HEK293 (cell line): ENCODE measurements around the gene BMP6.

ENCODE experiments used
- CTCF ChIA-PET: fragments of 350-600 bp; formaldehyde crosslinking; extraction: SDS; loops from one replicate; lab custom pipeline; 2021; ENCODE audit warnings: antibody characterized with exemption; lab: Yijun Ruan, JAX
- POLR2A ChIA-PET: fragments of 300-600 bp; formaldehyde crosslinking; extraction: SDS; loops from one replicate; lab custom pipeline; 2020; ENCODE audit warnings: antibody characterized with exemption, inconsistent platforms; lab: Yijun Ruan, JAX
- H3K27ac ChIP-seq: fragments of 200-500 bp; sonication (Bioruptor generic); 2 replicates; pipeline ENCODE4 v1.5.1; 2014; ENCODE audit warnings: low read depth, low read length, control low read depth, inconsistent platforms; ENCODE audit errors: extremely low read depth
- H3K36me3 ChIP-seq, 2 experiments: fragments of 200-500 bp in 1 of 2; sonication (Bioruptor generic) in 1 of 2; 1 replicate in 1 of 2; 2 replicates in 1 of 2; pipeline ENCODE4 v1.5.1; 2014 to 2017; ENCODE audit warnings: inconsistent platforms in 2 of 2, low read length in 2 of 2; ENCODE audit not compliant: control insufficient read depth in 2 of 2, insufficient read depth in 1 of 2
- H3K4me1 ChIP-seq: fragments of 200-500 bp; sonication (Bioruptor generic); 2 replicates; pipeline ENCODE4 v1.5.1; 2014; ENCODE audit warnings: mild to moderate bottlenecking, low read length, inconsistent platforms; ENCODE audit not compliant: control insufficient read depth, insufficient read depth
- H3K4me3 ChIP-seq: 2 replicates; pipeline ENCODE4 v1.5.1; 2011; ENCODE audit warnings: low read depth, mild to moderate bottlenecking, control low read depth, low read length, moderate library complexity
- H3K9me3 ChIP-seq: fragments of 200-500 bp; sonication (Bioruptor generic); 2 replicates; pipeline ENCODE4 v1.5.1; 2014; ENCODE audit warnings: low read depth, low read length, inconsistent platforms; ENCODE audit not compliant: control insufficient read depth, insufficient read depth
- FEZF1 ChIP-seq: fragments of 450-650 bp; formaldehyde crosslinking; IDR thresholded peaks from 2 replicates; pipeline ENCODE4 v1.5.1; 2016; ENCODE audit warnings: missing biosample characterization, missing genetic modification characterization
- GLIS1 ChIP-seq: fragments of 450-650 bp; formaldehyde crosslinking; IDR thresholded peaks from 2 replicates; pipeline ENCODE4 v1.5.1; 2016; ENCODE audit warnings: missing biosample characterization, missing genetic modification characterization
- SCRT1 ChIP-seq: fragments of 450-650 bp; formaldehyde crosslinking; IDR thresholded peaks from 2 replicates; pipeline ENCODE4 v1.5.1; 2016; ENCODE audit warnings: missing biosample characterization, missing genetic modification characterization, borderline replicate concordance
- SCRT2 ChIP-seq: fragments of 450-650 bp; formaldehyde crosslinking; IDR thresholded peaks from 2 replicates; pipeline ENCODE4 v1.5.1; 2016; ENCODE audit warnings: missing biosample characterization, missing genetic modification characterization
- WT1 ChIP-seq: fragments of 450-650 bp; formaldehyde crosslinking; IDR thresholded peaks from 2 replicates; pipeline ENCODE4 v1.5.1; 2016; ENCODE audit warnings: missing biosample characterization, missing genetic modification characterization
- ZEB2 ChIP-seq: fragments of 450-650 bp; formaldehyde crosslinking; IDR thresholded peaks from 2 replicates; pipeline ENCODE4 v1.5.1; 2016; ENCODE audit warnings: missing biosample characterization, missing genetic modification characterization
- ZFHX2 ChIP-seq: fragments of 450-650 bp; formaldehyde crosslinking; conservative IDR thresholded peaks from 2 replicates; pipeline ENCODE4 v1.5.1; 2016; ENCODE audit warnings: missing biosample characterization, missing genetic modification characterization
- ZNF214 ChIP-seq: fragments of 450-650 bp; formaldehyde crosslinking; IDR thresholded peaks from 2 replicates; pipeline ENCODE4 v1.5.1; 2017; ENCODE audit warnings: missing biosample characterization, mild to moderate bottlenecking, missing genetic modification characterization, borderline replicate concordance
- ZNF24 ChIP-seq: fragments of 450-650 bp; formaldehyde crosslinking; IDR thresholded peaks from 2 replicates; pipeline ENCODE4 v1.5.1; 2016; ENCODE audit warnings: missing biosample characterization, missing genetic modification characterization
- ZNF549 ChIP-seq: fragments of 450-650 bp; IDR thresholded peaks from 2 replicates; pipeline ENCODE4 v1.5.1; 2018; ENCODE audit warnings: missing biosample characterization, missing genetic modification characterization, mild to moderate bottlenecking, inconsistent platforms, moderate library complexity
- ZNF596 ChIP-seq: fragments of 450-650 bp; IDR thresholded peaks from 2 replicates; pipeline ENCODE4 v1.5.0; 2018; ENCODE audit warnings: missing biosample characterization, mild to moderate bottlenecking, missing genetic modification characterization, moderate library complexity
- ZNF621 ChIP-seq: fragments of 450-650 bp; formaldehyde crosslinking; IDR thresholded peaks from 2 replicates; pipeline ENCODE4 v1.5.1; 2017; ENCODE audit warnings: missing biosample characterization, missing genetic modification characterization
- ZNF670 ChIP-seq: fragments of 450-650 bp; formaldehyde crosslinking; IDR thresholded peaks from 2 replicates; pipeline ENCODE4 v1.5.1; 2016; ENCODE audit warnings: missing biosample characterization, missing genetic modification characterization, low read depth
- ZNF76 ChIP-seq: fragments of 450-650 bp; formaldehyde crosslinking; IDR thresholded peaks from 2 replicates; pipeline ENCODE4; 2016; ENCODE audit warnings: low read depth, missing biosample characterization, missing genetic modification characterization, borderline replicate concordance
- ZNF776 ChIP-seq: fragments of 450-650 bp; formaldehyde crosslinking; IDR thresholded peaks from 2 replicates; pipeline ENCODE4 v1.5.0; 2017; ENCODE audit warnings: missing biosample characterization, missing genetic modification characterization, borderline replicate concordance
- ZNF777 ChIP-seq: fragments of 450-650 bp; formaldehyde crosslinking; IDR thresholded peaks from 2 replicates; pipeline ENCODE4 v1.5.1; 2017; ENCODE audit warnings: missing biosample characterization, missing genetic modification characterization, borderline replicate concordance
- ZSCAN23 ChIP-seq: fragments of 450-650 bp; formaldehyde crosslinking; IDR thresholded peaks from 2 replicates; pipeline ENCODE4 v1.5.1; 2016; ENCODE audit warnings: missing biosample characterization, missing genetic modification characterization
- TF ChIP-seq, protein P1 (sequence below): fragments of 450-650 bp; formaldehyde crosslinking; IDR thresholded peaks from 2 replicates; pipeline ENCODE4 v1.5.1; 2016; ENCODE audit warnings: missing biosample characterization, missing genetic modification characterization
- TF ChIP-seq, protein P2 (sequence below): fragments of 450-650 bp; formaldehyde crosslinking; IDR thresholded peaks from 2 replicates; pipeline ENCODE4 v1.5.1; 2016; ENCODE audit warnings: missing biosample characterization, missing genetic modification characterization
- TF ChIP-seq, protein P3 (sequence below): fragments of 450-650 bp; IDR thresholded peaks from 2 replicates; pipeline ENCODE4 v1.5.1; 2018; ENCODE audit warnings: missing biosample characterization, mild to moderate bottlenecking, missing genetic modification characterization
- TF ChIP-seq, protein P4 (sequence below): fragments of 450-650 bp; IDR thresholded peaks from 2 replicates; pipeline ENCODE4 v1.5.1; 2018; ENCODE audit warnings: missing biosample characterization, missing genetic modification characterization
- TF ChIP-seq, protein P5 (sequence below): fragments of 450-650 bp; formaldehyde crosslinking; IDR thresholded peaks from 2 replicates; pipeline ENCODE4 v1.5.1; 2016; ENCODE audit warnings: missing biosample characterization, missing genetic modification characterization
- TF ChIP-seq, protein P6 (sequence below): fragments of 450-650 bp; formaldehyde crosslinking; IDR thresholded peaks from 2 replicates; pipeline ENCODE4 v1.5.1; 2017; ENCODE audit warnings: missing biosample characterization, missing genetic modification characterization
- TF ChIP-seq, protein P7 (sequence below): sonication (generic); formaldehyde crosslinking; IDR thresholded peaks from 2 replicates; pipeline ENCODE4 v1.8.1; 2022; ENCODE audit warnings: mild to moderate bottlenecking, moderate library complexity, missing genetic modification reagents

The BMP6 gene

DNA sequence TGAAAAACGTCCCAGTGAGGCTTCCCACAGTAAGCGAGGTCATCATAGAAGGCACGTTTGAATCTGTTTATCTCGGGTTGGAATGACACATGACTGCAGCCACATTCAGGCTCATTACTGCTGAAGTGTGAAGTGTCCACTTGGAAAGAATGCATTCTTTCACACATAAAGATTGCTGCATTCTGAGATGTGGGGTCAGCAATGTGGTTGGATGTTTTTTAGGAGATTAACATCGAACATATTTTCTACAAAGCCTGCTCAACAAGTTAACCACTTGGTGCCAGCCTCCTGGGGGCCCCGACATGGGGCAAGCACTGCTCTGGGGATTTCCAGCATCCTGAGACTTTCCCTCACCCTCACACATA lies 79.9 kb downstream of the BMP6 start:
- Histone ChIP-seq H3K36me3 (no peaks in the 10 kb centered on the region), H3K9me3 (no peaks in the 10 kb centered on the region), H3K4me3 (peak overlapping the region; percentile 9; the same call in 1 of the 2 replicates), H3K4me1 (peaks cover 12% of the 10 kb centered on the region), H3K27ac (no peak overlapping the region)
- TF ChIP-seq ZNF596 (tag by site-specific recombination), result no peak
- TF ChIP-seq GLIS1 (tag by site-specific recombination), result peak; percentile 39
- TF ChIP-seq, protein P1, sequence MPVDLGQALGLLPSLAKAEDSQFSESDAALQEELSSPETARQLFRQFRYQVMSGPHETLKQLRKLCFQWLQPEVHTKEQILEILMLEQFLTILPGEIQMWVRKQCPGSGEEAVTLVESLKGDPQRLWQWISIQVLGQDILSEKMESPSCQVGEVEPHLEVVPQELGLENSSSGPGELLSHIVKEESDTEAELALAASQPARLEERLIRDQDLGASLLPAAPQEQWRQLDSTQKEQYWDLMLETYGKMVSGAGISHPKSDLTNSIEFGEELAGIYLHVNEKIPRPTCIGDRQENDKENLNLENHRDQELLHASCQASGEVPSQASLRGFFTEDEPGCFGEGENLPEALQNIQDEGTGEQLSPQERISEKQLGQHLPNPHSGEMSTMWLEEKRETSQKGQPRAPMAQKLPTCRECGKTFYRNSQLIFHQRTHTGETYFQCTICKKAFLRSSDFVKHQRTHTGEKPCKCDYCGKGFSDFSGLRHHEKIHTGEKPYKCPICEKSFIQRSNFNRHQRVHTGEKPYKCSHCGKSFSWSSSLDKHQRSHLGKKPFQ, result peak; percentile 78
- TF ChIP-seq ZFHX2 (tag by site-specific recombination), result no peak
- TF ChIP-seq ZNF776 (tag by site-specific recombination), result no peak
- TF ChIP-seq, protein P2, sequence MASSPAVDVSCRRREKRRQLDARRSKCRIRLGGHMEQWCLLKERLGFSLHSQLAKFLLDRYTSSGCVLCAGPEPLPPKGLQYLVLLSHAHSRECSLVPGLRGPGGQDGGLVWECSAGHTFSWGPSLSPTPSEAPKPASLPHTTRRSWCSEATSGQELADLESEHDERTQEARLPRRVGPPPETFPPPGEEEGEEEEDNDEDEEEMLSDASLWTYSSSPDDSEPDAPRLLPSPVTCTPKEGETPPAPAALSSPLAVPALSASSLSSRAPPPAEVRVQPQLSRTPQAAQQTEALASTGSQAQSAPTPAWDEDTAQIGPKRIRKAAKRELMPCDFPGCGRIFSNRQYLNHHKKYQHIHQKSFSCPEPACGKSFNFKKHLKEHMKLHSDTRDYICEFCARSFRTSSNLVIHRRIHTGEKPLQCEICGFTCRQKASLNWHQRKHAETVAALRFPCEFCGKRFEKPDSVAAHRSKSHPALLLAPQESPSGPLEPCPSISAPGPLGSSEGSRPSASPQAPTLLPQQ, result no peak; the same call in 1 of the 2 replicates
- 0 out of 2 replicates have a peak, but pooled peaks have one; percentile 10 for TF ChIP-seq ZEB2 (tag by site-specific recombination)
- TF ChIP-seq ZNF24 (tag by site-specific recombination), result 0 out of 2 replicates have a peak, but pooled peaks have one; percentile 35
- TF ChIP-seq SCRT2 (tag by site-specific recombination), result peak; percentile 85; the same call in 1 of the 2 replicates
- TF ChIP-seq, protein P3, sequence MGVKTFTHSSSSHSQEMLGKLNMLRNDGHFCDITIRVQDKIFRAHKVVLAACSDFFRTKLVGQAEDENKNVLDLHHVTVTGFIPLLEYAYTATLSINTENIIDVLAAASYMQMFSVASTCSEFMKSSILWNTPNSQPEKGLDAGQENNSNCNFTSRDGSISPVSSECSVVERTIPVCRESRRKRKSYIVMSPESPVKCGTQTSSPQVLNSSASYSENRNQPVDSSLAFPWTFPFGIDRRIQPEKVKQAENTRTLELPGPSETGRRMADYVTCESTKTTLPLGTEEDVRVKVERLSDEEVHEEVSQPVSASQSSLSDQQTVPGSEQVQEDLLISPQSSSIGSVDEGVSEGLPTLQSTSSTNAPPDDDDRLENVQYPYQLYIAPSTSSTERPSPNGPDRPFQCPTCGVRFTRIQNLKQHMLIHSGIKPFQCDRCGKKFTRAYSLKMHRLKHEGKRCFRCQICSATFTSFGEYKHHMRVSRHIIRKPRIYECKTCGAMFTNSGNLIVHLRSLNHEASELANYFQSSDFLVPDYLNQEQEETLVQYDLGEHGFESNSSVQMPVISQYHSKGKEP, result peak; percentile 32
- no peak for TF ChIP-seq ZNF621
- TF ChIP-seq, protein P4, sequence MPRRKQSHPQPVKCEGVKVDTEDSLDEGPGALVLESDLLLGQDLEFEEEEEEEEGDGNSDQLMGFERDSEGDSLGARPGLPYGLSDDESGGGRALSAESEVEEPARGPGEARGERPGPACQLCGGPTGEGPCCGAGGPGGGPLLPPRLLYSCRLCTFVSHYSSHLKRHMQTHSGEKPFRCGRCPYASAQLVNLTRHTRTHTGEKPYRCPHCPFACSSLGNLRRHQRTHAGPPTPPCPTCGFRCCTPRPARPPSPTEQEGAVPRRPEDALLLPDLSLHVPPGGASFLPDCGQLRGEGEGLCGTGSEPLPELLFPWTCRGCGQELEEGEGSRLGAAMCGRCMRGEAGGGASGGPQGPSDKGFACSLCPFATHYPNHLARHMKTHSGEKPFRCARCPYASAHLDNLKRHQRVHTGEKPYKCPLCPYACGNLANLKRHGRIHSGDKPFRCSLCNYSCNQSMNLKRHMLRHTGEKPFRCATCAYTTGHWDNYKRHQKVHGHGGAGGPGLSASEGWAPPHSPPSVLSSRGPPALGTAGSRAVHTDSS, result no peak
- no peak for TF ChIP-seq ZNF777 (tag by site-specific recombination)
- no peak for TF ChIP-seq ZSCAN23 (tag by site-specific recombination)
- no peak for TF ChIP-seq ZNF76 (tag by site-specific recombination)
- peak; percentile 11; the same call in 1 of the 2 replicates for TF ChIP-seq FEZF1 (tag by site-specific recombination)
- peak; percentile 45; the same call in 1 of the 2 replicates for TF ChIP-seq SCRT1 (tag by site-specific recombination)
- TF ChIP-seq ZNF670 (tag by site-specific recombination), result no peak
- TF ChIP-seq WT1 (tag by site-specific recombination), result no peak
- TF ChIP-seq ZNF549 (tag by site-specific recombination), result no peak
- ChIA-PET POLR2A (no interaction called here), CTCF (interaction anchor here (0.7 to 1.5 kb wide), 3 partner anchors 81 to 103 kb away, joined by 4 to 6 read pairs (median 5); partner anchors contain the start of gene BMP6)

DNA sequence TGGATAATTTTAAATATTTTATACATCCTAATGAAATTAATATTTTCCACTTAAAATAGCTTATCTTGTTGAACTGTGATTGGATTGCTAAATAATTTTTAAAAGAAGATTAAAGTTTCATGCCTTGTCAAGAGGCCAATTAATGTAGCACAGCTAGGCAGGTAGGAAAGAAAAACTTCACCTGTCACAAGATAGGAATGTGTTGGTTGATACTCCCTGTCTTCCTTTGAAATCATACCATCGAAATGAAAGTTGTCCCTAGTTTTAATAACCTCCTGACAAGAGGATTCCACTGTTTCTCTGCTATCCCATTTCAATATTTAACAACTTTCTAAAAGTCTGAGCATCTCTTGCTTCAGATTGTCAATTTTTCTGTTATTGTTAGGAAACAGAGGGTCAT lies 80.8 kb downstream of the BMP6 start:
- Histone ChIP-seq H3K27ac (no peak overlapping the region), H3K9me3 (no peaks in the 10 kb centered on the region), H3K4me3 (no peak overlapping the region), H3K4me1 (peaks cover 12% of the 10 kb centered on the region), H3K36me3 (no peaks in the 10 kb centered on the region)
- CTCF ChIA-PET, result interaction anchor here (0.6 to 1.5 kb wide), 4 partner anchors 81 to 1251 kb away, joined by 3 to 7 read pairs (median 5); partner anchors contain the start of gene BMP6
- POLR2A ChIA-PET, result no interaction called here
- TF ChIP-seq, protein P5, sequence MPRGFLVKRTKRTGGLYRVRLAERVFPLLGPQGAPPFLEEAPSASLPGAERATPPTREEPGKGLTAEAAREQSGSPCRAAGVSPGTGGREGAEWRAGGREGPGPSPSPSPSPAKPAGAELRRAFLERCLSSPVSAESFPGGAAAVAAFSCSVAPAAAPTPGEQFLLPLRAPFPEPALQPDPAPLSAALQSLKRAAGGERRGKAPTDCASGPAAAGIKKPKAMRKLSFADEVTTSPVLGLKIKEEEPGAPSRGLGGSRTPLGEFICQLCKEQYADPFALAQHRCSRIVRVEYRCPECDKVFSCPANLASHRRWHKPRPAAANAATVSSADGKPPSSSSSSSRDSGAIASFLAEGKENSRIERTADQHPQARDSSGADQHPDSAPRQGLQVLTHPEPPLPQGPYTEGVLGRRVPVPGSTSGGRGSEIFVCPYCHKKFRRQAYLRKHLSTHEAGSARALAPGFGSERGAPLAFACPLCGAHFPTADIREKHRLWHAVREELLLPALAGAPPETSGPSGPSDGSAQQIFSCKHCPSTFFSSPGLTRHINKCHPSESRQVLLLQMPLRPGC, result no peak
- TF ChIP-seq ZNF621 (no peak), WT1 (tag by site-specific recombination) (no peak), ZNF214 (tag by site-specific recombination) (no peak)
- TF ChIP-seq, protein P6, sequence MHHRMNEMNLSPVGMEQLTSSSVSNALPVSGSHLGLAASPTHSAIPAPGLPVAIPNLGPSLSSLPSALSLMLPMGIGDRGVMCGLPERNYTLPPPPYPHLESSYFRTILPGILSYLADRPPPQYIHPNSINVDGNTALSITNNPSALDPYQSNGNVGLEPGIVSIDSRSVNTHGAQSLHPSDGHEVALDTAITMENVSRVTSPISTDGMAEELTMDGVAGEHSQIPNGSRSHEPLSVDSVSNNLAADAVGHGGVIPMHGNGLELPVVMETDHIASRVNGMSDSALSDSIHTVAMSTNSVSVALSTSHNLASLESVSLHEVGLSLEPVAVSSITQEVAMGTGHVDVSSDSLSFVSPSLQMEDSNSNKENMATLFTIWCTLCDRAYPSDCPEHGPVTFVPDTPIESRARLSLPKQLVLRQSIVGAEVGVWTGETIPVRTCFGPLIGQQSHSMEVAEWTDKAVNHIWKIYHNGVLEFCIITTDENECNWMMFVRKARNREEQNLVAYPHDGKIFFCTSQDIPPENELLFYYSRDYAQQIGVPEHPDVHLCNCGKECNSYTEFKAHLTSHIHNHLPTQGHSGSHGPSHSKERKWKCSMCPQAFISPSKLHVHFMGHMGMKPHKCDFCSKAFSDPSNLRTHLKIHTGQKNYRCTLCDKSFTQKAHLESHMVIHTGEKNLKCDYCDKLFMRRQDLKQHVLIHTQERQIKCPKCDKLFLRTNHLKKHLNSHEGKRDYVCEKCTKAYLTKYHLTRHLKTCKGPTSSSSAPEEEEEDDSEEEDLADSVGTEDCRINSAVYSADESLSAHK (tag by site-specific recombination), result no peak
- TF ChIP-seq, protein P7, sequence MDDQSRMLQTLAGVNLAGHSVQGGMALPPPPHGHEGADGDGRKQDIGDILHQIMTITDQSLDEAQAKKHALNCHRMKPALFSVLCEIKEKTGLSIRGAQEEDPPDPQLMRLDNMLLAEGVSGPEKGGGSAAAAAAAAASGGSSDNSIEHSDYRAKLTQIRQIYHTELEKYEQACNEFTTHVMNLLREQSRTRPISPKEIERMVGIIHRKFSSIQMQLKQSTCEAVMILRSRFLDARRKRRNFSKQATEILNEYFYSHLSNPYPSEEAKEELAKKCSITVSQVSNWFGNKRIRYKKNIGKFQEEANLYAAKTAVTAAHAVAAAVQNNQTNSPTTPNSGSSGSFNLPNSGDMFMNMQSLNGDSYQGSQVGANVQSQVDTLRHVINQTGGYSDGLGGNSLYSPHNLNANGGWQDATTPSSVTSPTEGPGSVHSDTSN (CRISPR knock-in tag), result no peak
